ENCODE results near the gene PRKAR2A.

DNA sequence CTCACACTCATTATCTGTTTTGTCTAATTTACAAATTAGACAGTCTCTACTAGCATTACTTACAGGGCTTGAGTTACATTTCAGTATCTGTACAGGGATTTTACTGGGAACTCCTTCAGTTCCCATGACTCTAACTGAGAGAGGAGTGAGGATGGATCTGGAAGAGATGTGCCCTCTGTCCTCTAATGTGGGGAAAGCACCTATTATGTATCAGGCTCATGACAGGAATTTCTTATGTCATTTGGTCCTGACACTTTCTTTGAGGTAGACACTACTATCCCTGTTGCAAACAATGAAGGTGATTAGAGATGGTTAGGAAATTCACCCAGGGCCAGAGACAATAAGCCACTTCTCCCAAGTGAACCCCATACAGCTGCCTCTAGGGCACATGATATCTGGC, 151.1 kb downstream of the PRKAR2A start:
- TF ChIP-seq, protein P1, sequence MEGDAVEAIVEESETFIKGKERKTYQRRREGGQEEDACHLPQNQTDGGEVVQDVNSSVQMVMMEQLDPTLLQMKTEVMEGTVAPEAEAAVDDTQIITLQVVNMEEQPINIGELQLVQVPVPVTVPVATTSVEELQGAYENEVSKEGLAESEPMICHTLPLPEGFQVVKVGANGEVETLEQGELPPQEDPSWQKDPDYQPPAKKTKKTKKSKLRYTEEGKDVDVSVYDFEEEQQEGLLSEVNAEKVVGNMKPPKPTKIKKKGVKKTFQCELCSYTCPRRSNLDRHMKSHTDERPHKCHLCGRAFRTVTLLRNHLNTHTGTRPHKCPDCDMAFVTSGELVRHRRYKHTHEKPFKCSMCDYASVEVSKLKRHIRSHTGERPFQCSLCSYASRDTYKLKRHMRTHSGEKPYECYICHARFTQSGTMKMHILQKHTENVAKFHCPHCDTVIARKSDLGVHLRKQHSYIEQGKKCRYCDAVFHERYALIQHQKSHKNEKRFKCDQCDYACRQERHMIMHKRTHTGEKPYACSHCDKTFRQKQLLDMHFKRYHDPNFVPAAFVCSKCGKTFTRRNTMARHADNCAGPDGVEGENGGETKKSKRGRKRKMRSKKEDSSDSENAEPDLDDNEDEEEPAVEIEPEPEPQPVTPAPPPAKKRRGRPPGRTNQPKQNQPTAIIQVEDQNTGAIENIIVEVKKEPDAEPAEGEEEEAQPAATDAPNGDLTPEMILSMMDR (IDR thresholded peaks at IDR 0.05), result no peak
- no peak for TF ChIP-seq POLR2AphosphoS5 (IDR thresholded peaks at IDR 0.05)
